PFSK-1 (cell line): Measurements from ENCODE around the gene RAB34.

Experiments used
- FOXP2 ChIP-seq: optimal IDR thresholded peaks from 2 replicates; pipeline ENCODE3; 2011; ENCODE audit warnings: borderline replicate concordance, control low read depth, inconsistent platforms; ENCODE audit not compliant: insufficient read depth; ENCODE audit errors: extremely low read length, extremely low read depth
- POLR2AphosphoS5 ChIP-seq: IDR thresholded peaks from 2 replicates; pipeline ENCODE4 v1.6.1; 2012; ENCODE audit warnings: low read depth, mild to moderate bottlenecking, control low read depth, low read length, moderate library complexity
- REST ChIP-seq, 2 experiments: IDR thresholded peaks; 2 replicates each; pipeline versions ENCODE4 v1.6.1 to v1.8.0; 2011 to 2012; ENCODE audit warnings: low read depth in 2 of 2, low read length in 2 of 2, control low read depth in 1 of 2, inconsistent platforms in 1 of 2, mild to moderate bottlenecking in 1 of 2, moderate library complexity in 1 of 2; ENCODE audit not compliant: insufficient read depth in 1 of 2
- SIN3A ChIP-seq: IDR thresholded peaks from 2 replicates; pipeline ENCODE4 v1.6.1; 2012; ENCODE audit warnings: mild to moderate bottlenecking, low read length, moderate library complexity, borderline replicate concordance; ENCODE audit not compliant: insufficient read depth
- TAF1 ChIP-seq: IDR thresholded peaks from 2 replicates; pipeline ENCODE4 v1.6.1; 2012; ENCODE audit warnings: low read length, control low read depth, borderline replicate concordance; ENCODE audit not compliant: insufficient read depth

Gene RAB34

DNA sequence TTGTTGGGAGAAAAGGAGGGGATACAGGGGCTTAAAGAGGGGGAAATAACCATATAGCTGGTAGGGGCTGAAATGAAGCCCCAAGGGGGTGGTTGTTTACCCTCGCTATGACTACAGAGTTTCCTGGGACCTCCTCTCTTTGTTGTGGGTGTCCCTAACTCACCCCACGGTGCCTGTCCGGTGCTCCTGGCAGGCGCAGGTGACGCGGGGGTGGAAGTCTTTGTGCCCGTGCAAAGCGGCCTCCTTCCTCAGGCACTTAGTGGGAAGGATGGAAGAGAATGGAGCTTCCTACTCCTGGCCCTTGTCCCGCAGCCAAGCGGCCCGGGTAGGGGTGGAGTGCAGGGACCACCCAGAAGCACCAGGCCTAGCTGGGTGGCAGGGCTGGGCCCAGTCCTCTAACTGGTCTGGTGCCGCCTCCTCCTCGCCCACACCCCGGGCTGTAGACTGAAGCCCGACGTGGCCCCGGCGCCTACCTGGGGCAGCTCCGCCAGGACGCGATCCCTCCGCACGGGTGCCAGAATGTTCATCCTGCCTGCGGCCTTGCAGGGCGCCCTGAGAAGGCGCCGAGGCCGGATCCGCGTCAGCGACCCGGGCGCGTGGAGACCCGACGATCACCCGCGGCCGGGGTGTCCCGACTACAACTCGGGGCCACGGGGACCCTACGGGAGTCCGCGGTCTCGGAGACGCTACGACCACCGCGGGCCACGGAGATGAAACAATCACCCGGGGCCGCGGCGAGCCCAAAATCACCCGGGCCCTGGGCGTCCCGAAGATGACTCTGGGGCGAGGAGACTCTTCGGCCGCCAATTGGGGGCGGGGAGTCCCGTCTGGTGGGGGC, 709 bp downstream of the RAB34 start:
- no peak for TF ChIP-seq SIN3A
- TF ChIP-seq REST (IDR thresholded peaks at IDR 0.05; ENCODE audit: insufficient read depth in 1 of 2, low read depth in 2 of 2, low read length in 2 of 2), result no peak
- TF ChIP-seq FOXP2, result no peak
- no peak for TF ChIP-seq TAF1
- no peak for TF ChIP-seq POLR2AphosphoS5

DNA sequence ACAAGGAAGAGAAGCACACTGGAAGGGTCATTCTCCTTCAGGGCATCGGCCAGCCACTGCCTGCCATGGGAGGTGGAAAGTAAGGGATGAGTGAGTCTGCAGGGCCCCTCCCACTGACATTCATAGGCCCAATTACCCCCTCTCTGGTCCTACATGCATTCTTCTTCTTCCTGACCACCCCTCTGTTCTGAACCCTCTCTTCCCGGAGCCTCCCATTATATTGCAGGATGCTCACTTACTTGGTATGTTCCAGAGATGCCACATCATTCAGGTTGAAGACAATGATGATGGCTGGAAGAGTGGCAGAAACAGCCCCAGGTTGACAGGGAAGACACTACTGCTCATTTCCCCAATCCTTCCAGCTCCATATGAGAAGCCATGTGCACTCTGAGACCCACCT, 2.5 kb downstream of the RAB34 start:
- no peak for TF ChIP-seq REST (IDR thresholded peaks at IDR 0.05; ENCODE audit: insufficient read depth in 1 of 2, low read depth in 2 of 2, low read length in 2 of 2)
- TF ChIP-seq SIN3A, result no peak
- no peak for TF ChIP-seq POLR2AphosphoS5
- TF ChIP-seq TAF1, result no peak
- TF ChIP-seq FOXP2, result no peak

DNA sequence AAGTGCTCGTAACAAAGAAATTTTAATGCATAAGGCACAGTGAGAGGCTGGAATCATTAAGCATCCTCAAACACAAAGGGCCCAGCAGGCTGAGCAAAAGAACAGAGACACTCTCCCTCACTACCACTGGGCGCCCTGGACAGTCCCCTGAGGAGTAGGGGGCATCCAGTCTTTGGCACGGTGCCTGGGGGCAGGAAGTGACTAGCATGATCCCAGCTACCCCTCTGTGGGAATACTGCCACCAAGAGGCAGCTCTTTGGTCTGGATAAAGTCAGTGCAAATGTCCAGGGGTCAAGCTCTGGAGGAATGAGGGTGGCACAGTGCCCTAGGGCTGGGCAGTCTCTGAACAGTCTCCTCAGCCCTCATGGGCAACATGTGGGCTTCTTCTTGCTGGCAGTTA, 3.4 kb downstream of the RAB34 start:
- TF ChIP-seq SIN3A (no peak), POLR2AphosphoS5 (no peak), FOXP2 (no peak), TAF1 (no peak), REST (IDR thresholded peaks at IDR 0.05; ENCODE audit: insufficient read depth in 1 of 2, low read depth in 2 of 2, low read length in 2 of 2) (no peak)

GRCh38 chr17:28712705-28713415, 4.8 kb downstream of the RAB34 start:
- TF ChIP-seq SIN3A, result no peak
- no peak for TF ChIP-seq FOXP2
- no peak for TF ChIP-seq TAF1
- TF ChIP-seq REST (IDR thresholded peaks at IDR 0.05; ENCODE audit: insufficient read depth in 1 of 2, low read depth in 2 of 2, low read length in 2 of 2), result no peak
- no peak for TF ChIP-seq POLR2AphosphoS5
